Activated naive CD8-positive, alpha-beta T cell treated with anti-CD3 and anti-CD28 coated beads, Interleukin-2, amount 50 U/mL, for 16 hours (primary cell): ENCODE measurements around the gene OR2T1.
"Not testable (repeated sequence)": the region's sequence is repeated elsewhere in the genome, so short reads cannot be mapped to it uniquely, and the experiment has no call there.

Experiments used
- DNase-seq: peaks from one replicate; pipeline ENCODE4 v3.0.0-alpha.2; 2020; ENCODE audit warnings: low read depth, low spot score

The OR2T1 gene

DNA sequence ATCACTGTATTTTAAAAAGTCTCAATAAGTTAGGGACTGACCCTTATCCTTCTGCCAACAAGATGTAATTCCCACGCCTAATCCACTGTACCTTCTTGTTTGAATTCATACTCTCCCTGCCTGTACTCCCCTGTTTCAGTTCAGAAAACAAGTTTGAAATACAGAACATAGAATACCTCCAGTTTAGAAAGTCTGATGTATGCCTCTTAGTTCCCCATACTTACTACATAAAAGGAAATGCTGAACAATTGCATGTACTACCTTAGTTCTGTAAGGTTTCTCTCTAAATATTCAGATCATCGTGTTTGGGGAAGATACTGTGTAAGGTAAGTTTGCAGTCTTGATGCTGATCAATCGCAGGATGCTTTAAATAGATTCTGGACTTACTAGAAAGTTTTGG is 33.5 kb downstream of the OR2T1 start:
- not testable (repeated sequence) for DNase-seq

DNA sequence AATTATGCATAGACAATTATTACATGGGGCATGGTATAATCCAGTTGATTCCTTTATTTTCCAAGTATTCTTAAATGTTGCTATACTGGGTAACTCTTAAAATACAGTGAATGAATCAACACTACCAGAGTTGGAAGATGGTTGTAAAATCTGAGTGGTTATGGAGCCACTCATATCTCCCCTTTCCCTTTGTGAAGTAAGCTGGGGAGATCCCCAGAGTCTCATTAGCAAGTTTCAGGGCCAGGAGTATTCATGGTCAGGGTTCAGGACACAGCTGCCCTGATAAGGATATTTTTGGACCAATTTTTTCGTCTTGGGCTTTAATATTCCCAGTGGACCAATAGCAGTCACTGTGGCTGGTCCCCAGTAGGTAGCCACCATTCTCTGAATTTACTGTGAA is 35.8 kb downstream of the OR2T1 start:
- DNase-seq, result not testable (repeated sequence)

DNA sequence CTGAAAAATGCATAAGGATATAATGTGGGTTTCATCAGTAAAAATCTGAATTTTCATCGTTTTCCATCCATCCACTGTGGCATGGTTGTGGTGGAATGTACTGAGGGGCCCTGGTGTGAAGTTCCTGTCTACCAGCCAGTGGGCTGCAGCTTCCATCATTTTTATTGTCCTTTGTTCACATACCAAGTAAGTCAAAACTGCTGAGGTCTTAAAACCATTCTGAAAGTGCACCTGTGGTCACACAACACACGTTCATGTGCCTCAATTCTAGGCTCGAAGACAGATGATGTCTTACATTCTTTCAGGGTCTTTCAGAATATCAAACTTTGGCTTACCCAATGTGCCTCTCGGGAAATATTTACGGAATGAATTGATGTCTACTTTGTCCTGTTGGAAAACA is 36.4 kb downstream of the OR2T1 start:
- DNase-seq, result not testable (repeated sequence)

DNA sequence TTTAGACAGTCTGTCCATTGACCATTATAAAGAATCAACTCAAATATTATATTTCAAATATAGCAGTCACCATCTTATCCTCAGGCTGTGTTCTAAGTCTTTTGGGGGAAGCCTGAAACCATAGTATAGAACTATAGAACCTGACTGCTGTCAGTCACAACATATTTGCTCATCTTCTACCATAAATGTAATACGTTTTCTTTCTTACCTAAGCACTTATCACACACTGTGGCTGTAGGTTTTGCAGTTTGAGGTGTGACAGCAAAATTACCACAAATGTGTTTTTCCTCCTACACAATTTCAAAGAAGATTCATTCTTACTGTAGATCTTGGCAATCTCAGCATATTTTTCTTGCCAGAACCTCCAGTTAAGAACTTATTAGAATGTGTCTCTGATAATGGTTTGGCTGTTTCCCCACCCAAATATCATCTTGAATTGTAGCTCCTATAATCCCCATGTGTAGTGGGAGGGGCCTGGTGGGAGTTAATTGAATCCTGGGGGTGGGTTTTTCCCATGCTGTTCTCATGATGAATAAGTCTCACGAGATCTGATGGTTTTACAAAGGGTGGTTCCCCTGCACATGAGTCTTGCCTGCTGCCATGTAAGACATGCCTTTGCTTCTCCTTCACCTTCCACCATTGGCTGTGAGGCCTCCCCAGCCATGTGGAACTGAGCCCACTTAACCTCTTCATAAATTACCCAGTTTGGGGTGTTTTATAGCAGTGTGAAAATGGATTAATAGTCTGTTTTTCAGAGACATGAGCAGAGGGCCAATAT is 39.8 kb downstream of the OR2T1 start:
- not testable (repeated sequence) for DNase-seq

DNA sequence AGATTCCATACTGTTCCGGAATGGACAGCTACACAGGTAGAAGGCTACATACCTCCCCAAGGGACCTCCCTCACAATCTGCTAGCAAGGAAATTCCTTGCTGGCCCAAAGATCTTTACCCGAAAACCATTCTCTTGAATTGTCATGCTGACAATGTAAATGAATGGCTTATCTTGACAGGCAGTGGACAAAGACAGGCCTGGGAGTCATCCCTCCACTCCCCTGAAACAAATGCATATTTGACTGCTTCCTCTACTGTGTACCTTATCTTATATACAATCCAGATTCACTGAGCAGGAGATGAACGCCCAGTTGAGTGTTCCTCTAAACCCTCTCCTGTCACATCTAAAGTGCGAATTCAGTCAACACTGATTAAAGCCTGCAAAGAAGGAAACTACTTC is 41.8 kb downstream of the OR2T1 start:
- not testable (repeated sequence) for DNase-seq

DNA sequence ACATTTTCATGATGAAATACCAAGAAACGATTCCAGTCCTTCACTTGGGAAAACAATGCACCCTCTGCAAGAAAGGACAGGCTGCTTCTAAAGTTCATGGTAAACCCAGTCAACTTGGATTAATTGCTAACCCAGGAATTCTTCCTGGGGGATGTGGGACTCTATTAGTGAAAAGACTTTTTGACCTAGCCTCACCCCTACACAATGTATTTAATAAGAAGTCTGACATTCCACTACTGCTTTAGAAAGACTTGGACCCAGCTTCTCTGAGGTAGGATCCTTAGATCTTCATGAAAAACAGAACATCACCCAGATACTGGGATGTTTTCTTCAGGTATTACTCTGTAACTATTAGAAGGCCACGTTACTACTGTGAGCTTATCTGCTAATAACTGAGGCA is 42.6 kb downstream of the OR2T1 start, which contains the start of gene OR2T2:
OR2T2 (plus strand) TSS at position 239 of the 400 bp plus-strand sequence. CDS start 7,161 bp downstream, outside the sequence.
- not testable (repeated sequence) for DNase-seq

DNA sequence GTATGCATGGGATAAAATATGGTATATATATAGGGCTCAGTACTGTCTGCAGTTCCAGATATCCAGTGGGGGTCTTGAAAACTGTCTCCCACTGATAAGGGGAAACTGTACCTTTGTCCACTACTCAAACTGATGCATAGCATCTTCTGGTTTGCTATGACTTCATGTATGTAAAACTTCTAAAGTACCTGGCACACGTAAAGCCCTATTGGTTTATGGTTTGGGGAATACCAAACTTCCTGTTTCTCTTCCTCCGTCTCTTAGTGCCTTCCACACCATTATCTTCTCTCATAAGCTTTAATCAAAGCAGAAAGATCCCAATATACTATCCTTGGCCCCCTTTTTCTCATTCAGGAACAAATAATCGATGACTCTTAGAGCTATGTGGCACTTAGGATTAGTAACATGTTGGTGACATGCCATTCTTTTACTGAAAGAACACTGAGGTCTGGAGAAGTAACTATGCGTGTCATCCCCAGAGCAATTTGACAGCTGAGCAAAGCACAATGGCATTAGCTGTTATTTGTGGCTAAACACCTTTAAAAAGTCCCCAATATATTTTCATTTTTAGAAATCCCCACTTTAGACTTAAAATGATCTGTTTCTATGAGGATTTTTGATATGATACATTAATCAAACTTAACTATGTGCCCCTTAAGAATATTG is 45.7 kb downstream of the OR2T1 start:
- not testable (repeated sequence) for DNase-seq

DNA sequence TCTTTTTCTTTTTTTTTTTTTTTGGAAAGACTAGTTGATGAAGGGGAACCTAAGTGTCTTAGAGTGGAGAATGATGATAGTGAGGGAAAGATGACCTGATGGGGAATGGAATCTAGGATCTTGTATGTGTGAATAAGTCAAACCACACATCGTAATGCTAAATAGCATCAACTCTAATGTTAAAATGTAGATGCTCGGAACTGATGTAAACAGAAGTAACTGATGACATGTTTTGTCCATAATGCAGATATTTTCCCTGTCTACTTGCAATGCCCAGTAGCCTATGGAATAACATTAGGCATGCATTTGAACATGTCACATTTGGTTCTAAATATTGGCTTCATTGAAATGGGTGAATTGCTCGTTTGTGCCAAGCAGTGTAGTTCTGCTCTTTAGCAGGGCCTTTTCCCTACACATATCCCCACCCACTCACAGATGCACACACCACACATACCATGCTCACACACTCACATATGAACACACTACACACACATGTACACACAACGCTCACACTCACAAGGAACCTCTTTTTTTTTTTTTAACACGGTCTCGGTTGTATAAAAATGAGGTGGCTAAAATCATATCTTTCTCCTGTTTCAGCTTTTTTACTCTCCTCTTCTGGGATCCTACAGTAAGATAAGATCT is 47.1 kb downstream of the OR2T1 start:
- not testable (repeated sequence) for DNase-seq

DNA sequence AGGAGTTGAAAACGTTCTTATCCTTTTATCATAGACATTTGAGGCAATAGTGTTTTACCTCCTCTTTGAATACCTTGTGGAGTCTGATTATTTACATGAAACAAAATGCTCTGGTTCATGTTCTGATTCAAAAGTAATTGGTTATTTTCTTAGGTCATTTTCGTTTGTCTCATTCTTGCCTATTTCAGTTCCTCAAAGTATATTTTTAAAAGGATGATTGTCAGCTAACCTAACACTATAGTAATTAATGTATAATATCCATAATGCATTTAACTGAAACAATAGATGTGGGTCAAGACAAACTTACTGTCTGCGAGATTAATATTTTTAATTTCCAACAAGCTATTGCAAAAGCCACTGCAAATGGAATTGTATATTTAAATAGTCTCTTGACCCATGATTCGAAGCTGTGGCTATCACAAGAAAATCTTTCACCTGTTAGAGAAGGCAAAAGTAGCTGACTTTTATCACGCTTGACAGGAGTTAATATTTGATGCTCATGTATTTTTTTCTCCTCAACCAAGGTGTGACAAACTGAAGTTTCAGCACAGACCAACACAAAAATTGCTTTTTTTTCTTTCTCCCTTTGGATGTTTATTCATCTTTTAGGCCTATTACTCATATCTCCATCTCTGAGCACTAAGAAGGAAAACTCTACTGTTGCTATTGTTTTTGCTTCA is 47.8 kb downstream of the OR2T1 start:
- not testable (repeated sequence) for DNase-seq

DNA sequence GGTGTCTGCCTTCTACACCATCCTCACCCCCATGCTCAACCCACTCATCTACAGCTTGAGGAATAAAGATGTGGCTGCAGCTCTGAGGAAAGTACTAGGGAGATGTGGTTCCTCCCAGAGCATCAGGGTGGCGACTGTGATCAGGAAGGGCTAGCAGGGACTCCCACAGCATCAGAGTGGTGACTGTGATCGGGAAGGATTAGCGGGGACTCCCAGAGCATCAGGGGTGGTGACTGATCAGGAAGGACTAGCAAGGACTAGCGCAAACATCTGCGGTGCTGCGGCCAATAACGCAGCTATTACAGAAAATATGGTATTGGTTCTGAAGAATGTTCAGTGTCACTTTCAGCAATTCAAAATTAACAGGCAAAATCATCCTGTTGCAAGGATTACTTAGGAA is 50.8 kb downstream of the OR2T1 start:
- DNase-seq, result not testable (repeated sequence)

DNA sequence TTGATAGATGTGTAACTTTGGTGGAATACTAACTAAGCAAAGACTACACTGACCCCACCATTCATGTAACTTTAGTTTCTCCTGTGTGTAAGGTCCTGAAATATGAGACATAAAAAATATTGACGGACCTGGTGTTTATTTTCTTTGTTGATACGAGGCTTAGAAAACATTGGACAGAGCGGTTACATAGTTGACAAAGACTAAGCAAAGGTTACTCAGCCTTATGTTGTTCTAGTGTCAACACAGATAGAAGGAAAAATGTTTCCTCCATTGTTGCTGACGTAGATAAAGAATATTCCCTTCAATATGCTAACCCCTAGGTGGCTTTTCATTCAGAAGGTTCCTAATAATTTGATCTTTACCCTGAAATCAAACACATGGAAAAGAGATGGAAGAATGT is 52.2 kb downstream of the OR2T1 start:
- not testable (repeated sequence) for DNase-seq

DNA sequence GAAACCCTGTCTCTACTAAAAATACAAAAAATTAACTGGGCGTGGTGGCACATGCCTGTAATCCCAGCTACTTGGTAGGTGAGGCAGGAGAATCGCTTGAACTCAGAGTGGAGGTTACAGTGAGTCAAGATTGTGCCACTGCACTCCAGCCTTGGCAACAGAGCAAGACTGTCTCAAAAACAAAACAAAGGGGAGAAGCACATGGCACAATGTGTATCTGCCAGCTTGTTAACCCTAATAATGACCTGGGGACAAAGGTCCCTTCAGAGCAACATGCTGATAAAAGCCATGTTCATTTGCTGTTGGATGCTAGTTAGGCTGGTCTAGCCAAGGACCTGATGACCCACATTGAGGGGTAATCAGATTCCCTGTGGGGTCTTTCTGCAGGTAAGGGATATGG is 53.8 kb downstream of the OR2T1 start:
- not testable (repeated sequence) for DNase-seq
